NCI-H2196 treated with DMSO at 0.1 percent for 48 hours (cell line): ENCODE measurements around the gene PHPT1.
"Not testable (repeated sequence)": the region's sequence is repeated elsewhere in the genome, so short reads cannot be mapped to it uniquely, and the experiment has no call there.

Experiments
- DNase-seq: peaks from one replicate; lab custom pipeline; 2025; ENCODE audit not compliant: unreplicated experiment; lab: John Stamatoyannopoulos, UW

The PHPT1 gene

GRCh38 chr9:136849038-136849959, at the start of gene PHPT1:
Gene PHPT1 (plus strand): TSS chr9:136849409. CDS start chr9:136849431, 22 bp downstream.
- peak; percentile 98 for DNase-seq

DNA sequence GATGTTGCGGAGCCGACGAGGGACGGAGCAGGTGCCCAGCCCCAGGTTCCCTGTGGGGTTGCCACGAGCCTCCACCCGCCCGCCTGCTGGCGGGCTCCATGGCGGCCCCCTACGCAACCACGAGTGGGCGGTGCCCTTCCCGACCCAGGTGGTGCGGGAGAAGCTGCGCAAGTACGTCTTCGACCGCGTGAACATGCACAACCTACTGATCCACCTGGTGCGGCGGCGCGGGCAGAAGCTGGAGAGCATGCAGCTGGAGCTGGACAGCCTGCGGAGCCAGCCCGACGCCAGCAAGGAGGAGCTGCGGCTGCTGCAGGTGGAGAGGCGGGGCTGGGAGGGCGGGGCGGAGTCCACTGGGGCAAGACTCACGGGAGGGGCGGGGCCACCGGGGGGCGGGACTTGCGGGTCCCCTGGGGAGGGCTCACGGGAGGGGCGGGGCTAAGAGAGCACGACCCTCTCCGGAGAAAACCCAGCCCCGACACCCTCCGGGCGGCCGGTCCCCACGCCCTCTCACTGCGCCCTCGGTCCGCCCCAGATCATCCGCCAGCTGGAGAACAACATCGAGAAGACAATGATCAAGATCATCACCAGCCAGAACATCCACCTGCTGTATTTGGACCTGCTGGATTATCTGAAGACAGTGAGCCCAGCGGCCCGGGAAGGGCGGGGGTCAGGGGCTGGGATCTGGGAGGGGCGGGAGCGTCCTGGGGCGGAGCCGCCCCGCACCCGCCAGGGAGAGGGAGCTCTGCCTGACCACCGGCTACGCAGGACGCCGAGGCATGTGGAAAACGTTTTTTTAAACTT, 49.2 kb upstream of the PHPT1 start:
- DNase-seq = peak; percentile 91

- DNase-seq = no peak
These were observed 46.9 kb upstream of the PHPT1 start for GRCh38 chr9:136802321-136802720.

- DNase-seq = not testable (repeated sequence)
These were observed 46.1 kb upstream of the PHPT1 start for GRCh38 chr9:136803009-136803550.

DNA sequence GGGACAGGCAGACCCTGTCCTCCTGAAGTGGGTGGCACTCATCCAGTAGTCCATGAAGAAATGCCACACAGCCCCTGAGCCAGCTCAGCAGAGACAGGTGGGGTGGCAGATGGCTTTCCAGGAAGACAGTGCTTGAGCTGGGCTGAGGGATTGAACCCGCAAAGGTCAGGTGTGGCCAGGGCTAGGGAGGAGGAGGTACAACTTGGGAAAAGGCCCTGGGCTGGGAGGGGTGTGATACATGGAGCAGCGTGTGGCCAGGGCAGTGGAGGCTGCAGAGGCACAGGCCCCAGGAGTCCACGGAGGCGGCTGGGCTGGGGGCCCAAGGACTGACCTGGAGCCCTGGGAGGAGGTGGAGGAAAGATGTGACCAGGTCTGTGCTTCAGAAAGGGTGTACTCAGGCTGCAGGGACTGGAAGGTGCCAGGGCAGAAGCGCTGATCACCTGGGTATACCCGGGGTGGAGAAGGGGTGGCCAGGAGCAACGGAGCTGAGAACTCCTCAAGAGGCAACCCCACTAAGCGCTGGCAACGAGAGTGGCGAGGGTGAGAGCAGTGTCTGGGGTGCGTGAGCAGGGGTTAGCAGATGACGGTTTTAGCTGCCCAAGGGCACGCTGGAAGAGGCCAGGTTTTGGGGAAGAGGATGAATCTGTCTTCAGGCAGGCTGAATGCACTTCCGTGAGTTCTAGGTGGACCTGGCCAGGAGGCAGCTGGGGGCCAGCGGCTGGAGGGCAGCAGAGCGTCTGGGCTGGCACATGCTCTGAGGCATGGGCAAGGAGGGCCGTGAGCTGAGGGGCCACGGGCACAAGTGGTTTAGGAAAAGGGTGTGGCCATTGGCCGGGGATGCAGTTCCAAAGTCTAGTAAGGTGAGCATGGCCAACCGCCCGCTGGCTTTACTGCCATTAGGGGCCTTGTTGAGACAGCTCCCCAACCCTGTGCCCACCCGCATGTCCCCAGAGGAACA, 45.4 kb upstream of the PHPT1 start:
- DNase-seq = no peak

DNA sequence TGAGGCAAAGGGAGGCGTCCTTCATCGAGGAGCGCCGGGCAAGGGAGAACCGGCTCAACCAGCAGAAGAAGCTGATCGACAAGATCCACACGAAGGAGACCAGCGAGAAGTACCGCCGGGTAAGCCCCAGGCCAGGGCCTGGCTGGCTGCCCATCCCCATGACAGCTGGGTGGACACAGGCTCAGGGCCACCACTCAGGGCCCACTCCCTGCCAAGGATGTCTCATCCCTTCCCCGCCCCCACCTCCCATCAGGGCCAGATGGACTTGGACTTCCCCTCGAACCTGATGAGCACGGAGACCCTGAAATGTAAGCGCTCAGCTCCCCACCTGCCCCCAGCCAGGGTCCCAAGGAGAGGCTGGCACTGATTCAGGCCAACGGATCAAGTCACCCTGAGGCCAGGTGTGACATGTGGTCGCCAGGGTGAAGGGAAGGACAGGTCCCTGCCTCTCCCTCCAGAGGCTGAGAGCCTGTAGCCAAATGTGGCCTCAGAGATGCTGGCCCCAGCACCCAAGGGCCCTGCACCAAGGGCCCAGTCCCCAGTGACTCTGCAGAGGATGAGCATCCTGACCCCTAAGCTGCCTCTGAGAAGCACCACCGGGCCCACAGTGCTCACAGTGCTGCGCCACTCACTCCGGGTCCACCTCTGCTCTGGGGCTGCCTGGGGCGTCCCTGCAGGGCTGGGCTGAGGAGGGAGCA, 44.6 kb upstream of the PHPT1 start:
- DNase-seq = no peak

- DNase-seq = no peak
These were observed 43.9 kb upstream of the PHPT1 start for GRCh38 chr9:136805207-136805740.

DNA sequence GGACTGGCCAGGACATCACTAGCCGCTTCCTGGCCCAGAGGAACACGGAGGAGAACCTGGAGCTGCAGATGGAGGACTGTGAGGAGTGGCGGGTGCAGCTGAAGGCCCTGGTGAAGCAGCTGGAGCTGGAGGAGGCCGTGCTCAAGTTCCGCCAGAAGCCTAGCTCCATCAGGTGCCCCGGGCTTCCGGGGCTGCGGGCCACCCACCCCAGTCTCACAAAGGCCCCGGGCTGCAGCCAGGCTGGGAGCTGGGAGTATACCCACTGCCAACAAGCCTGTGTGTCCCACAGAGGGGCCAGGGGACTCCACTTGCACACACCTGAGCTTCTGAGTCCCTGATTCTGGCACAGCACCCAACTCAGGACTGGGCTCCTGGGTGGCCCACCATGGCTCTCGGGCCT, 43.1 kb upstream of the PHPT1 start:
- no peak for DNase-seq

GRCh38 chr9:136806631-136807201, 42.5 kb upstream of the PHPT1 start:
- no peak for DNase-seq

- peak; percentile 40 for DNase-seq
These were observed 41.7 kb upstream of the PHPT1 start, which contains the start of gene RABL6 for GRCh38 chr9:136807281-136808074. Gene RABL6 (plus strand): TSS chr9:136807948. CDS start chr9:136808197, 249 bp downstream.

DNA sequence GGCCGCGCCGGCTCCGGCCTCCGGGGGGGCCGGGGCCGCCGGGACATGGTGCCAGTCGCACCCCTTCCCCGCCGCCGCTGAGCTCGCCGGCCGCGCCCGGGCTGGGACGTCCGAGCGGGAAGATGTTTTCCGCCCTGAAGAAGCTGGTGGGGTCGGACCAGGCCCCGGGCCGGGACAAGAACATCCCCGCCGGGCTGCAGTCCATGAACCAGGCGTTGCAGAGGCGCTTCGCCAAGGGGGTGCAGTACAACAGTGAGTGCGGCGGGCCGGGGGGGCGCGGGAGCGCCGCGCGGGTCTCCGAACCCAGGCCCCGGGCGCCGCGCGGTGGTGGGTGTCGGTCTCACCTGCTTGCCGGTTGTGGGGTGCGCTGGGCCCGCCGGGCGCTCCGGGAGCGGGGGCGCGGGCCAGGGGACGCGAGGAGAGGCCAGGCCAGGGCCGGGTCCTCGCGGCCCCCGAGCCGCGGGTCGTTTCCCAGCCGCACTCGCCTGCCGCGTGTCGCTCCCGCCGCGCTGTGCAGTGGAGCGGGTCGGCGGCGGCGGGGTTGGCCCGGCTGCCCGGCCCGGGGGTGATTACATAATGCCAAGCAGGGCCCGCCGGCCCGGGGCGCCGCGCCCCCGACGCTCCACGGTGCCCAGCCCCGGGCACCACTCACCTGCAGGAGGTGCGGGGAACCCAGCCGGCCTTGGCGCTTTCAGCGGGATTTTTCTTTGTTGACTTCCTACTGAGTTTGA, 41.0 kb upstream of the PHPT1 start:
- DNase-seq = no peak

DNA sequence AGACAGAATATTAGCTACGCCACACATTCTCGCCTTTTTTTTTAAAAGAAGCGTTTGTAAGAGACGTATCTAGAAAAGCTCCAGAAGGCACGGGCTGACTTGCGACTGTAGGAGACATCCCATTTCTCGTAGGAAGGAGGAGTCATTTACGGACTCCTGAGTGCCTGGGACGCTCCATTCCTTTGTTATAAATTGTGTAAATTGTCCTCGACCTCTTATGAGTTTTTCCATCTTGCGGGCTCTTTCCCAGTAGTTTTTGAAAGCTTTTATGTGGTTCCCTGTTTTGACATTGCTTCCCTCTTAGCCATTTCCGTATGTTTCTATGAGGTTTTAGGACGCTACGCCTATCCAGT, 40.4 kb upstream of the PHPT1 start:
- no peak for DNase-seq

DNA sequence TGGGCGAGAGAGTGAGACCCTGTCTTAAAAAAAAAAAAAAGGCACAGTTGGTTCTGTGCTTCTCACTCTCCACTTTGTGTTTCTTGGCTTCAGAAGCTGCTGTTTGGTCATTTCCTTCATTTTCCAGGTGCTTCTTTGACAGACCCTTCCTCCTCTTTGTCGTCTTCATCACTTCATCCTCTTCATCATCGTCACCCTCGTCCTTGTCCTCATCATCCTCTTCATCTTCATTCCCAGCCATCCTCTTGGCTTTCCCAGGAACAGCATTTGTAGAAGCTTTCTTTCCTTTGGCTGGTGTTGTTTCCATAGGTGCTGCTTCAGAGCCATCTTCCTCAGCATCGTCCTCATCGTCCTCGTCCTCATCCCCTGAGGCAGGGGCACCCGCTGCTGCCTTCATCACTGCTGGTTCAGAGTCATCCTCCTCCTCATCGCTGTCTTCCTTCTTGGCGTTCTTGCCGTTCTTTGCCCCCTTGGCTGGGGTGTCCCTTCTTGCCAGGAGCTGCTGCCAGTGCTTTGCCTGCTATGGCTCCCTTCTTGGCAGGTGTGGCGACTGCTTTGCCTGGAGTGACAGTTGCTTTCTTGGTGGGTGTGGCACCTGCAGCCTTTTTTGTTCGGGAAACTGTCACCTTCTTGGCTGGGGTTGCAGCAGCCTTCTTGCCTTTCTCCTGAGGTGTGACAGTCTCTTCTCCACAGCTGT, 34.3 kb upstream of the PHPT1 start:
- no peak for DNase-seq

DNA sequence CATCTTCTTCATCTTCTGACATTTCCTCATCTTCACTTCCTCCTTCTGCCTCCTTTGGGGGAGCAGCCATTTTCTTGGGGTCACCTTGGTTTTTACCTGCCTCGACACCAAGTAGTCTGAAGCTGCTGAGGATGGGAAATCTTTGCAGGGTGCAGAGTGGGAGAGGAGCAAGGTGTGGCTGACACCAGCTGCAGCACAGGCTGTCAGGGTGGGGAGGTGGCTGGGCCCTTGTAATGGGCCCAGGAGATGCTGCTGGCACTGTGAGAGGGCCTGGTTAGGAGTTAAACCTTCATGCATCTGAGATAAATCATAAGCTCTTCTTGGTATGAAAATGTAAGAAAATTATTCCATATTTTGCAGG, 33.8 kb upstream of the PHPT1 start:
- DNase-seq = no peak

GRCh38 chr9:136820971-136821825, 28.0 kb upstream of the PHPT1 start:
- DNase-seq = no peak

DNA sequence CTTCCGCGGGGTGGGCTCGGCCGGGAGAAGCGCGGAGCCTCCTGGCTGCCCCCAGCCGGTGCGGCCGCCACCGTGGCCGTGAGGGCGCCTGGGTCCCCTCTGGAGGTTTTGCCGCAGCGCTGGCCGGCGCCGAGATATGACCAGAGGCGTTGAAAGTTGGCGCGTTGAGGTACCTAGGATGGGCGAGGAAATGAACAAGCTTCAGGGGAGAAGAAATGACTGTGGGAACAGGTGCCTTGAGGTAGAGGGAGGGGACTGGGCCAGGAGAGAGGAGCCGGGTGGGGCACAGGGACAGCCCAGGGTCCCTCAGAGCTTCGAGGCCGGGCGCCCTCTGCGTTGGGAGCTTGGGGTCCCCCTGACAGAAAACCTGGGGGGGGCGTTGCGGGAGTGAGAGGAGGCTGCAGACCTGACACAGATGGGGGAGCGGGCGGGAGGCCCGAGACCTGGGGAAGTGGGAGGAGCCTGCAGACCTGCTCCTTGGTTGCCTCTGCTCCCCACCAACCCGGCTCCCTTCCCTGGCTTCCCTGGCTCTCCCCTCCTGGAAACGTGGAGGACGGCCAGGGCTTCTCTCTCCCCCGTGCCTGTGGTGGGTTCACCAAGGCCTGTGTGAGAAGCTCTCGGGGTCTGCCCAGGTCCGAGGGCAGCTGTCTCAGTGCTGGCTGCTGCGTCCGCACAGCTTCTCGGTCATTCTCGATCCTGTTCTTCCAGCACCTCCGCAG, 27.2 kb upstream of the PHPT1 start:
- DNase-seq = no peak
